ENCODE results near the gene REM1. TPM values are rescaled to one million over a fixed set of nuclear protein-coding genes. Genes with fewer than 3 reads are reported as not detected.

REM1 gene
- total and polyA plus RNA-seq, 2 of the 13 experiments (the other 11 are each of a cell fraction or from before 2014, with no cell fraction given), result not detected

- TF ChIP-seq ZNF513 (CRISPR knock-in tag; conservative IDR thresholded peaks at IDR 0.05) (0 out of 2 replicates have a peak, but pooled peaks have one; percentile 41), DNMT1 (CRISPR knock-in tag; IDR thresholded peaks at IDR 0.05) (peak; percentile 74), ZNF609 (CRISPR knock-in tag; IDR thresholded peaks at IDR 0.05; ENCODE audit: borderline replicate concordance) (peak; percentile 86; the same call in 1 of the 2 replicates), CEBPG (CRISPR knock-in tag; IDR thresholded peaks at IDR 0.05) (peak; percentile 63), ZBTB25 (CRISPR knock-in tag; IDR thresholded peaks at IDR 0.05) (peak; percentile 82; the same call in 1 of the 2 replicates), ZNF280D (CRISPR knock-in tag; IDR thresholded peaks at IDR 0.05) (peak; percentile 89), ZBTB2 (CRISPR knock-in tag; IDR thresholded peaks at IDR 0.05; ENCODE audit: low read depth) (peak; percentile 40; the same call in 1 of the 2 replicates), ZNF543 (CRISPR knock-in tag; IDR thresholded peaks at IDR 0.05) (peak; percentile 3), KAT7 (CRISPR knock-in tag; IDR thresholded peaks at IDR 0.05; ENCODE audit: borderline replicate concordance) (peak; percentile 97; the same call in 1 of the 2 replicates), REST (IDR thresholded peaks at IDR 0.05; ENCODE audit: borderline replicate concordance in 1 of 2, low read depth in 1 of 2, low read length in 2 of 2) (no peak; a peak in 1 of 4 replicates)
Measured at GRCh38 chr20:31514154-31515071, 39.3 kb downstream of the REM1 start, which contains the start of gene HM13 (continued).

Measured in HepG2 (cell line).